HCT116 (cell line): ENCODE results near the gene CILP2. TPM values are rescaled to one million over a fixed set of nuclear protein-coding genes. Genes with fewer than 3 reads are reported as not detected.
A peak's percentile ranks its signal among the peaks of the same experiment; 100 is the strongest.

Experiments
- ATAC-seq: fragments of 200-7000 bp; cut with Tn5 transposase; 2 replicates; pipeline ENCODE4 v1.9.1; 2020; ENCODE audit warnings: mild to moderate bottlenecking, moderate library complexity
- BruUV-seq: library from RNA; stranded (reverse); fragments of 400-500 nt; replicated peaks from 2 replicates; lab custom pipeline; 2021; lab: Mats Ljungman, UMichigan
- CTCF ChIA-PET: fragments of 300-600 bp; sonication (Branson Sonifier 250); formaldehyde crosslinking; loops from one replicate; lab custom pipeline; 2021; ENCODE audit warnings: antibody characterized with exemption; lab: Charles Lee
- POLR2A ChIA-PET: fragments of 300-600, 350-600 bp; sonication (Branson Sonifier 250); formaldehyde crosslinking; loops from one replicate; lab custom pipeline; 2021; ENCODE audit warnings: antibody characterized with exemption; lab: Charles Lee
- RAD21 ChIA-PET, 2 experiments: fragments of 300-600 bp; sonication (Branson Sonifier 250); formaldehyde crosslinking; loops; one replicate each; lab custom pipeline; 2023; ENCODE audit warnings: low total read pairs in 2 of 2; ENCODE audit not compliant: uncharacterized antibody in 2 of 2, unreplicated experiment in 2 of 2, low non-redundant PET in 1 of 2; lab: Charles Lee
- DNase-seq: peaks from one replicate; pipeline ENCODE4 v3.0.0-alpha.2; 2010; ENCODE audit warnings: low read depth, low spot score
- H2AFZ ChIP-seq: fragments of 200-600 bp; shearing (Covaris generic), sonication (generic); 2 replicates; pipeline ENCODE4 v1.6.1; 2017; ENCODE audit warnings: low read depth, mixed run types, mixed read lengths, antibody characterized with exemption, low read length; ENCODE audit not compliant: poor library complexity, severe bottlenecking
- H3K27ac ChIP-seq: 2 replicates; pipeline ENCODE4 v1.5.1; 2012; ENCODE audit warnings: low read depth, low read length
- H3K27me3 ChIP-seq: fragments of 200-600 bp; sonication (generic); 2 replicates; pipeline ENCODE4 v1.6.1; 2016; ENCODE audit warnings: mixed run types, low read length, mixed read lengths; ENCODE audit not compliant: insufficient read depth
- H3K36me3 ChIP-seq, 2 experiments: fragments of 200-500 bp in 1 of 2; fragments of 200-600 bp in 1 of 2; sonication (Bioruptor generic) in 1 of 2; sonication (generic) in 1 of 2; 2 replicates each; pipeline versions ENCODE4 v1.5.1 to v1.6.1; 2014 to 2016; ENCODE audit warnings: low read length in 2 of 2, inconsistent platforms in 1 of 2, mixed read lengths in 1 of 2, mixed run types in 1 of 2; ENCODE audit not compliant: insufficient read depth in 2 of 2, control insufficient read depth in 1 of 2
- H3K4me1 ChIP-seq, 2 experiments: fragments of 200-600 bp in 1 of 2; sonication (generic) in 1 of 2; 2 replicates each; pipeline versions ENCODE4 v1.5.1 to v1.6.1; 2012 to 2017; ENCODE audit warnings: low read length in 2 of 2, inconsistent platforms in 1 of 2, mild to moderate bottlenecking in 1 of 2, mixed read lengths in 1 of 2, mixed run types in 1 of 2, moderate library complexity in 1 of 2; ENCODE audit not compliant: insufficient read depth in 2 of 2, control insufficient read depth in 1 of 2
- H3K4me2 ChIP-seq: fragments of 200-600 bp; sonication (generic); 2 replicates; pipeline ENCODE4 v1.6.1; 2017; ENCODE audit warnings: mixed run types, low read length, mixed read lengths
- H3K4me3 ChIP-seq, 2 experiments: fragments of 200-600 bp in 1 of 2; sonication (generic) in 1 of 2; replicated peaks in 1 of 2; 2 replicates each; pipeline ENCODE4 v1.5.1; 2011 to 2016; ENCODE audit warnings: low read length in 2 of 2, control low read depth in 1 of 2, low read depth in 1 of 2, mild to moderate bottlenecking in 1 of 2, mixed read lengths in 1 of 2, mixed run types in 1 of 2
- H3K79me2 ChIP-seq: fragments of 200-600 bp; sonication (generic); 2 replicates; pipeline ENCODE4 v1.6.1; 2017; ENCODE audit warnings: mild to moderate bottlenecking, mixed run types, low read length, moderate library complexity, mixed read lengths; ENCODE audit not compliant: insufficient read depth
- H3K9ac ChIP-seq: fragments of 200-600 bp; sonication (generic); 2 replicates; pipeline ENCODE4 v1.6.1; 2016; ENCODE audit warnings: low read length, mixed read lengths
- H3K9me2 ChIP-seq: fragments of 200-600 bp; sonication (generic), shearing (Covaris generic); 2 replicates; pipeline ENCODE4 v1.6.1; 2017; ENCODE audit warnings: mixed run types, mild to moderate bottlenecking, moderate library complexity; ENCODE audit not compliant: insufficient read depth
- H3K9me3 ChIP-seq, 2 experiments: fragments of 200-500 bp in 1 of 2; fragments of 200-600 bp in 1 of 2; sonication (Bioruptor generic) in 1 of 2; sonication (generic) in 1 of 2; 2 replicates each; pipeline ENCODE4 v1.6.1; 2014 to 2017; ENCODE audit warnings: low read length in 2 of 2, mixed read lengths in 2 of 2, inconsistent platforms in 1 of 2, low read depth in 1 of 2, mild to moderate bottlenecking in 1 of 2, mixed run types in 1 of 2, moderate library complexity in 1 of 2; ENCODE audit not compliant: control insufficient read depth in 1 of 2, insufficient read depth in 1 of 2
- H4K20me1 ChIP-seq: fragments of 200-600 bp; sonication (generic), shearing (Covaris generic); 2 replicates; pipeline ENCODE4 v1.6.1; 2017; ENCODE audit warnings: mixed run types, mild to moderate bottlenecking, moderate library complexity; ENCODE audit not compliant: insufficient read depth
- ATF3 ChIP-seq: IDR thresholded peaks from 2 replicates; pipeline ENCODE4 v1.6.1; 2012
- CEBPB ChIP-seq: IDR thresholded peaks from 2 replicates; pipeline ENCODE4 v1.6.1; 2012; ENCODE audit warnings: low read depth
- CTCF ChIP-seq, 3 experiments: fragments of 200-600 bp in 1 of 3; sonication (generic) in 1 of 3; IDR thresholded peaks in 2 of 3; conservative IDR thresholded peaks in 1 of 3; 2 replicates each; pipeline ENCODE4 v1.5.1; 2012 to 2017; ENCODE audit warnings: low read depth in 2 of 3, low read length in 2 of 3, antibody characterized with exemption in 1 of 3, borderline replicate concordance in 1 of 3, control low read depth in 1 of 3, mild to moderate bottlenecking in 1 of 3, mixed read lengths in 1 of 3, mixed run types in 1 of 3, moderate library complexity in 1 of 3; ENCODE audit not compliant: insufficient read depth in 1 of 3
- EGR1 ChIP-seq: IDR thresholded peaks from 2 replicates; pipeline ENCODE4 v1.6.1; 2012; ENCODE audit warnings: low read depth
- POLR2AphosphoS5 ChIP-seq: IDR thresholded peaks from 2 replicates; pipeline ENCODE4 v1.6.1; 2011; ENCODE audit warnings: mild to moderate bottlenecking, low read depth, low read length, moderate library complexity
- SIN3A ChIP-seq: IDR thresholded peaks from 2 replicates; pipeline ENCODE4 v1.6.1; 2012; ENCODE audit warnings: low read depth
- SRF ChIP-seq: IDR thresholded peaks from 2 replicates; pipeline ENCODE4 v1.6.1; 2012; ENCODE audit warnings: low read depth
- TCF7L2 ChIP-seq: IDR thresholded peaks from 2 replicates; pipeline ENCODE4 v1.7.0; 2011; ENCODE audit warnings: borderline replicate concordance, inconsistent platforms; ENCODE audit not compliant: insufficient read depth, insufficient read length; ENCODE audit errors: extremely low read depth
- ZFX ChIP-seq: fragments of 450-650 bp; IDR thresholded peaks from 2 replicates; pipeline ENCODE4 v1.6.1; 2017
- intact Hi-C: fragments of 100-400 bp; cut with micrococcal nuclease; formaldehyde crosslinking; loops from 2 replicates; pipeline ENCODE4 v1.10.0; 2022
- total RNA-seq: library from RNA; stranded (reverse); gene quantifications from one replicate; pipeline ENCODE4 v1.2.1, GENCODE V29; 2021; ENCODE audit not compliant: unreplicated experiment

CILP2 gene
- total RNA-seq, 1 experiment from 2014 or later, result 13.1 TPM

- ATAC-seq (no peak), DNase-seq (no peak)
- H3K36me3 ChIP-seq, result peaks cover 0 to 7% of the 10 kb centered on the region in 2 experiments; a peak in 2 of 4 replicates
- no peaks in the 10 kb centered on the region for H4K20me1 ChIP-seq
- H3K79me2 ChIP-seq, result peaks cover 23% of the 10 kb centered on the region
- no TSS peak for BruUV-seq
- POLR2A ChIA-PET, result no interaction called here
- no peak within 1 kb of the TSS for H3K4me3 ChIP-seq
- no peak within 1 kb of the TSS for H2AFZ ChIP-seq
- RAD21 ChIA-PET, result no interaction called here
- H3K9me2 ChIP-seq, result no peaks in the 10 kb centered on the region
- CTCF ChIA-PET, result interaction anchor here (0.6 to 4.6 kb wide), 2 partner anchors 24 to 26 kb away, joined by 3 to 22 read pairs; no protein-coding TSS in a partner anchor
- no peak within 1 kb of the TSS for H3K27ac ChIP-seq
- H3K27me3 ChIP-seq, result no peaks in the 10 kb centered on the region
- no peaks in the 10 kb centered on the region for H3K9me3 ChIP-seq
- intact Hi-C loops, result no loop called here
- TF ChIP-seq EGR1 (no peak), POLR2AphosphoS5 (0 out of 2 replicates have a peak, but pooled peaks have one; percentile 18)
- H3K9ac ChIP-seq, result no peak within 1 kb of the TSS
- H3K4me2 ChIP-seq, result no peak within 1 kb of the TSS
- no peaks in the 10 kb centered on the region; a peak in 1 of 4 replicates for H3K4me1 ChIP-seq
These were observed 9.2 kb upstream of the CILP2 start, which contains the start of gene YJEFN3 for GRCh38 chr19:19528721-19529490. YJEFN3 (plus strand) TSS chr19:19528911; CDS start chr19:19528933, 22 bp downstream.

- RAD21 ChIA-PET, result interaction anchor here in 1 of 2 experiments (0.6 kb wide), 1 partner anchor 111 kb away, joined by 3 read pairs; no protein-coding TSS in a partner anchor
- no TSS peak for BruUV-seq
- no peaks in the 10 kb centered on the region for H4K20me1 ChIP-seq
- DNase-seq (no peak), ATAC-seq (no peak)
- no peaks in the 10 kb centered on the region for H3K27me3 ChIP-seq
- no peak overlapping the region for H3K9ac ChIP-seq
- peaks cover 0 to 2% of the 10 kb centered on the region in 2 experiments; a peak in 2 of 4 replicates for H3K36me3 ChIP-seq
- CTCF ChIA-PET, result interaction anchor here (0.8 to 4.8 kb wide), 5 partner anchors 23 to 114 kb away, joined by 3 to 22 read pairs (median 6); partner anchors contain the start of gene GMIP
- H3K9me3 ChIP-seq, result no peaks in the 10 kb centered on the region
- no peaks in the 10 kb centered on the region for H3K9me2 ChIP-seq
- no peak overlapping the region for H3K27ac ChIP-seq
- intact Hi-C loops, result no loop called here
- H3K4me1 ChIP-seq, result no peaks in the 10 kb centered on the region; a peak in 1 of 4 replicates
- H2AFZ ChIP-seq, result no peak overlapping the region
- no peak for TF ChIP-seq CTCF (IDR thresholded peaks at IDR 0.05 in 2 of 3, conservative IDR thresholded peaks at IDR 0.05 in 1 of 3; ENCODE audit: borderline replicate concordance in 1 of 3, insufficient read depth in 1 of 3, low read depth in 2 of 3, low read length in 2 of 3)
- no peak for TF ChIP-seq CEBPB
- TF ChIP-seq TCF7L2, result no peak
- TF ChIP-seq SRF, result no peak
- TF ChIP-seq EGR1, result no peak
- TF ChIP-seq ATF3, result no peak
- no peak for TF ChIP-seq SIN3A
- no peak for TF ChIP-seq ZFX
- TF ChIP-seq POLR2AphosphoS5, result no peak
- no peak overlapping the region for H3K4me3 ChIP-seq
- POLR2A ChIA-PET, result no interaction called here
- H3K4me2 ChIP-seq, result no peak overlapping the region
- H3K79me2 ChIP-seq, result peaks cover 13% of the 10 kb centered on the region
These were observed 8.2 kb upstream of the CILP2 start for GRCh38 chr19:19529783-19530422.
